NCI-H1436 (cell line): ENCODE data around the gene IER5.
A peak's percentile ranks its signal among the peaks of the same experiment; 100 is the strongest.
"Not testable (repeated sequence)": the region's sequence is repeated elsewhere in the genome, so short reads cannot be mapped to it uniquely, and the experiment has no call there.

Experiments used
- DNase-seq: peaks from one replicate; lab custom pipeline; 2025; lab: John Stamatoyannopoulos, UW

The IER5 gene

DNA sequence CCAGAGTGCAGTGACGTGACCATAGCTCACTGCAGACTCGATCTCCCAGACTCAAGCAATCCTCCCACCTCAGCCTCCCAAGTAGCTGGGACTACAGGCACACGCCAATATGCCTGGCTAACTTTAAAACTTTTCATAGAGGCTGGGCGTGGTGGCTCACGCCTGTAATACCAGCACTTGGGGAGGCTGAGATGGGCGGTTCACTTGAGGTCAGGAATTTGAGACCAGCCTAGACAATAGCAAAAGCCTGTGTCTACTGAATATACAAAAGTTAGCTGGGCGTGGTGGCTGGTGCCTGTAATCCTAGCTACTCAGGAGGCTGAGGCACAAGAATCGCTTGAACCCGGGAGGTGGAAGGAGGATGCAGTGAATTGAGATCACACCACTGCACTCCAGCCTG, 27.5 kb downstream of the IER5 start:
- DNase-seq: not testable (repeated sequence)

DNA sequence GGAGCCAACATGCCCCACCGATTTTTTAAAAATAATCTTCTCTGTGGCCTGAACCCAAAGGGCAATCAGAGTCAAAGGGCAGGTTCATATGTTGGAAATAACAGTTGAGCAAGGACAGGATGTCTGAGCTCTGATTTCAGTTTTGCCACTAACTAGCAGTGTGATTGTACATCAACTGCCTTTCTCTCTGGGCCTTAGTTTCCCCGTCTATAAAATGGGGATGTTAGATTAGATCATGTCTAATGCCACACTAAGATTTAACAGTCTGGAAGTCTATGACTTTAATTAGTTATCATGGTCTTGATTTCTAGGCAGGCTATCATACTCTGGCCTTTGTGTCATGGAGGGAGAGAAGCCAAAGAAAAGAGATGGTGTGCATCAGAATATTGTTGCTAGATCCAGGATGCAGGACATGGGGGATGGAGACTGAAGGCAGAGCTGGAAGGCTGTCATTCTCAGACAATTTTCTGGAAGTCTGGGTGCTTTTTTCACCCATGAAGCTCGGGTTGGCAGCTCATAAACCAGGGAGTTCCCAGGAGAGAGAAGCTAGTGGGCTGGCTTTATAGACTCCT, 28.4 kb downstream of the IER5 start:
- no peak for DNase-seq

DNA sequence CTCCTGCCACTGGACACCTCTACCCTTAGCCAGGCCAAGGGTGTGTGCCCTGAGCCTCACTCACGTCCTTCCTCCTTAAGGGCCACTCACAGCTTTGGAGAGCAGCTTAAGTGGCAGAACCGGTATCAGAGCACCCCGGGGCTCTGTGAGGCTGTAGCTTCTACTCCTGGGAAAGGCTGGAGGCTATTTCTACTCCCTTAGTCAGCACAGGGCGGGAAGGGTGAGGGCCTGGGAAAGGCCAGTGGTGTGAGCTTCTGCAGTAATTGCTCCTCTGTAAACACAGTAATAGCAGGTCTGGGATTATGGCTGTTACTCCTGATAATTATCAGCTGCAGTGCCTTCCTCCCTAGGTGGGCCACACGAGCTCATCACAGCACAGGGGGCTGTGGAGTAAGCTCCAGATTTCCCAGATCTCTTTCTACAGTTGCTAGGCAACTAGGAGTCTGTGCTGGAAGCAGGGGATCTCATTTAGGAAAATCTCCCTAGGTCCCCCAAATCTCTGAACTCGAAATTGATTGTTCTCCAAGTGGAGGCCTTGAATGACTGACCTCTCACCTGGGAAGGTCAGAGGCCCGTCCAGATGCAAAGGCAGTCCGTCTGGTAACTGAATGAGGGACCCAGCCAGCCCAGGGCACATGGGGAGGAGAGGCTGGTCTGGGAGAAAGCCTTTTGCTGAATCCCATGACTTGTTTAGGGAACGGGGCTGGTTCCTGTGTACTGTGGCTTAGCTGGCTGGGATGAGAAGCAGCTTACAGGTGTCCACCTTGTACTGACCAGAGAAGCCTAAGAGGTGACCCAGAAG, 29.3 kb downstream of the IER5 start:
- no peak for DNase-seq

DNA sequence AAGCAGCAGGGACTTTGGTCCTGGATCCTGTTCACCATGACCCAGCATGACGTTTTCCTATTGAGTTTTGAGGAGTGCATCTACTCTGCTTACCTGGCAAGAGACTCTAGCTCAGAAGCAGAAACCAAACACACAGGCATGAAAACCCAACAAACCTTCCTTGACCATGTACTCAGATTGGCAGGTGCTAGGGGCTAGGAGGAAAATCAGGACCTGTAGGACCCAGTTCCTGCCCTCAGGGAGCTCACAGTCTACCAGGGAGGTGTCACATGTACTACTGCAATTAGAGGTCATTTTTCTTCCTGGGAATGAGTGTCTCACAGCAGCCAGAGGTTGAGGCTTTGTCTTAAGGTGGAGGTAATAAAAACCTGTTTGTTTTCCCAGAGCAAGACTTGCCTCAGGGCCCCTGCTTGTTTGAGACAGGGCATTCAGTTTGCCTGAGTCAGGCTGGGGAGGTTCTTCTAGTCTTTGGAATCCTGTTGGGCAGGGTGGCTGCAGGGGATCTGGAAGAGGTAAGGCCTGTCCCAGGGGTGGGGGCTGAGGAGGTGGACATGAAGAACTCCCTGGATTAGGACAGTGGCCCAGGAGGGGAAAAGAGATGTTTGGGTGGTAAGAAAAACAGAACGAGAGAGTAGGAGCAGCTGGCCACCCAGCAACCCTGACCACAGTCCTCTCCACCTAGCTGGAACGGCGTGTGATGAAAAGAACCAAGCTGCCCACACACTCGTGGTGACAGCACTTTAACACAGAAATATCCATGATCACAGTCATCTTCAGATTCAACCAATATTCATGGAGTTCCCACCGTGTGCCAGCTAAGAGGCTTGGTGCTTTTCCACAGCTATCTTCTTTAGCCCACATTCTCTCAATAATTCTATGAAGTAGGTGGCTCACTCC, 30.8 kb downstream of the IER5 start:
- no peak for DNase-seq

DNA sequence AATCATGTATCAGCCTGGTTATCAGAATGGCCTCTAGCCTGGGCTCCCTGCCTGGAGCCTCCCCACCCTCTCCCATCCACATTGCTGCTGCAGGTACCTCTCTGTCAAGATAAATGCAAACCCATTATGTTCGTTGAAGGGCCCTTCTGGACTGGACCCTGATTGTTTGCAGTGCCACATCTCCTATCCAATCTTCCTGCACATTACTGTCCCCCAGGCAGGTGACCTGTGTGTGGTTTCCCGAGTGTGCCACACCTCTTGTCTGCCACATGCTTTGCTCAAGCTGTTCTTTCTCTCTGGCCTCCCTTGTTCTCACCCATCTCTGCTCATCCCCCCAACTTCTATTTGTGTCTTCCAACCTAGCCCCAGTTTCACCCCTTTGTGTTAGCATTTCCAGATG, 32.4 kb downstream of the IER5 start:
- no peak for DNase-seq

DNA sequence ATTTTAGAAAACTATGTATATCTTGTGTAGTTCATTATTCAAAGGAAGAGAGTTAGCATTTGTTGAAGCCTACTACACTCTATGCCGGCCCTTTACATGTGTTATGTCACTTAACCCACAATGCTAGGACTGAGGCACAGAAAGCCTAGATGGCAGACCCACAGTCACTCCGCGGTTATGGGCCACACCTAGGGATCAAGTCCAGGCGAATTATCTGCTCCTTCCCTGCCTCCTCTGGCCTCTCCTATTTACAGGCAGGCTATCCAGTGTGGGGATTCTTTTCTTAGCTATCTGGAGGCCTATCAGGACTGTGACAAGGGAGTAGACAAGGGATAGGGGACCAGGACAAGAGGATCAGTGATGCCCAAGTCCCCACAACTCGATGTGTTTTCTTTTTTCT, 33.0 kb downstream of the IER5 start:
- no peak for DNase-seq

DNA sequence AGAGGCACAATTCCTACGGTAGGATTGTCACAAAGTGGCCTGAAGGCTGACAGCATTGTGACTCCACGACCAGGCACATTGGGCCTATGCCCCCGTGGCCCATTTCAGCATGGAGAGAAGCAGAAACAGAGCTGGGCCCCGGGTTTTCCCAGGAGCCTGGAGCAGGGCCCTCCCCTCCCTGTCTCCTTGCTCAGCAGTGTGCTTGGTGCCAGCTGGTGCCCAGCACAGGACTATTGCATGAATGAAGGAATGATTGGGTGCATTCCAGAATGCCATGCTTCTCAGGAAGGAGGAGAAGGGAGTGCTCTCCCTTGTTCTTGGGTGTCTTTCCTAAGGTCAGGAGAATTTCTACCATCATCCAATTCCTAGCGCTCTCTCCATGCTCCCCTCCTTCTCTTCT, 33.7 kb downstream of the IER5 start:
- DNase-seq: no peak

DNA sequence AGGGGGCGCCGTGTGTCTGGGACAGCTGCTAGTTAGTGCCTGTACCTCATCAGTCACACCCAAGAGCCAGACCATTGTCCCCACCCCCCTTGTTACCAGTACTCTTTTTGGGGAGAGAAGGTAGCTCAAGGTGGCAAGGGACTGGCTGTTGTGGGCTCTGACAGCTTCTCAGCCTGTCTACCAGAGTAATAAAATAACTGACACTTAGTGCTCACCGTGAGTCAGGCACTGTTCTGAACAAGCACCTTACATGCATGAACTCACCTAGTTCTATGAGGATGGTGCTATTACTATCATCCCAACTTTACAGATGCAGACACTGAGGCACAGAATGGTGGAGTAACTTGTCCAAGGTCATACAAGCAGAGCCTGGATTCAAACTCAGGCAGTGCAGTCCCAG, 34.7 kb downstream of the IER5 start:
- no peak for DNase-seq

DNA sequence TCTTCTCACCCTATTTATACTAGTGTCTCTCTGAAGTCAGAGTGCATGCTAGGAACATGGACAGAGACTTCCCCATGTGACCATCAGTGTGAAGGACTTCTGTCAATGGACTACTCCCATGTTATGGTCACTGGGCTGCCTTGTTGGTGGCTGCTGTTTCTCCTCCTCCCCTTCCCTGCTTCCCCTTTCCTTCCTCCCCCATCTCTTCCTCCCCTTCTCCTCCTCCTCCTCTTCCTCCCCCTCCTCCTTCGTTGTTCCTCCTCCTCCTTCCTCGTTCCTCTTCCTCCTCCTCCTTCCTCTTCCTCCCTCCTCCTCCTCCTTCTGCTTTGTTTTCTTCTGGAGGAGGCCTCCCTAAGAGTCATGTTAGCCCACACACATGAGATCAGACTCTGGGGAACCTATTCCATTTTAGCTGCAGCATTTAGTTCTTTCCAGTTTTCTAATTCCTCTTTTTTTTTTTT, 35.8 kb downstream of the IER5 start:
- no peak for DNase-seq

DNA sequence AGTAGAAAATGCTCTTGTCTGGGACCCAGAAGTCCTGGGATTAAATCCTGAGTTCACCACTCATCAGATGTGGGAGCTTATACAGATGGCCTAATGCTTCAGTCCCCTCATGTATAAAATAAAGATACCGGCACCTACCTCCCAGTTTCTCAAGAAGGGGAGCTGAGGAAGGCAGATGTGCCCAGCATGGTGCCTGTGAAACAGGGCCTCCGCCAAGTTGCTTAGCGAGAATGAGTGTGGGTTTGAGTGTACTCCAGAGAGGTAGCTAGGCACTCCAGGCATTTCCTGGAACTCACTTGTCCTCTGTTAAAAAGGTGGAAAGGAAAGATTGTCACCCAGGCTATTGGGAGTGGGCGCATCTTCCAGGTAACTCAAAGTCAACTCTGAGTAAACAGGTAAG, 37.8 kb downstream of the IER5 start:
- DNase-seq: no peak

DNA sequence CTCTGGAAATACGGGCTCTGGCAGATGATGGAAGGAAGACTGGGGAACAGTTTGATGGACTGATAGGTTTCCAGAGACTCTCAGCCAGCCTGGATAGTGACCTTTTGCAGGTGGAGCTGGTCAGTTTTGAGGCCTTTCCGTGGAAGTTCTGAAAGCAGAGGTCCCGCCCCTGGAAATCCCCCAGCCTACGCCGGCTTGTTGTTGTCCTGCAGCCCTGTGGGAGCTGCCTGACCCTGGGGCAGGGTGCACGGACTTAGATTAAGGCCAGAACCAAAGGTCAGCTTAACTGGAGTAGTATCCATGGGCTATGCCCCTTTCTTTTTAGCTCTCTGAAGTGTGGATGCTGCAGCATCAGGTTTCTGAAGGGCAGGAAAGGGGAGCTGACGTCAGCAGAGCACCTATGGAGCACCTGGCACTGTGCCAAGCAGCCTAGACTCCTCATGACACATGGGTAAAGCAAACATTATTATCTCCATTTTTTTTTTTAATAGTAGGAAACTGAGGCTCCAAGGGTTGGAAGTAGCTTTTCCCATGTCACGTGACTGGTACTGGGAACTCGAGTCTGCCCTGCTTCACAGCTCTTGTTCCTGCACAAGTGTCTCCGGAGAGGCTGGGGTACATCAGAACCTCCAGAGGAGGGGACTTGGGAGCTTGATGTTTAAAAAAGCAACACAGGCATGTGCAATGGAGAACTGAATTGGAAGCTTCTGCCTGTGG, 38.5 kb downstream of the IER5 start:
- DNase-seq: peak; percentile 86

DNA sequence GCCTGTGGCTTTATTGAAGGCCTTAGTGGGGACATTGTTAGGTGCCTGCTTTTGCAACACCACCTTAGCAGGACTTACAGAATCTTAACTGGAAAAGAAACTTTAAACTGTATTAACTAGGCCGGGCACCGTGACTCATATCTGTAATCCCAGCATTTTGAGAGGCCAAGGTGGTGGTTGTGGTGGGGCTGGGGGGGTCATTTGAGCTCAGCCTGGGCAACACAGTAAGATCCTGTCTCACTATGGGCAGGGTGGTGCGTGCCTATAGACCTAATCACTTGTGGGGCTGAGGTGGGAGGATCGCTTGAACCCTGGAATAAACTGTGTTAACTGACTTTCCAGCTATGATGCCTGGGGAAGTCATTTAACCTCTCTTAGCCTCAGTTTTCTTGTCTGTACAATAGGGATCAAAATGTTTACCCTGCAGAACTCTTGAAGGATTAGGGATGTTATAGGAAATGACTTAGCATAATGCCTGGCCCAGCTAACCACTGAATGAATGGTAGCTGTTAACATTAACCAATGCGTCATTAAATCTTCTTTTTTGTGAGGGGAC, 39.5 kb downstream of the IER5 start:
- no peak for DNase-seq

DNA sequence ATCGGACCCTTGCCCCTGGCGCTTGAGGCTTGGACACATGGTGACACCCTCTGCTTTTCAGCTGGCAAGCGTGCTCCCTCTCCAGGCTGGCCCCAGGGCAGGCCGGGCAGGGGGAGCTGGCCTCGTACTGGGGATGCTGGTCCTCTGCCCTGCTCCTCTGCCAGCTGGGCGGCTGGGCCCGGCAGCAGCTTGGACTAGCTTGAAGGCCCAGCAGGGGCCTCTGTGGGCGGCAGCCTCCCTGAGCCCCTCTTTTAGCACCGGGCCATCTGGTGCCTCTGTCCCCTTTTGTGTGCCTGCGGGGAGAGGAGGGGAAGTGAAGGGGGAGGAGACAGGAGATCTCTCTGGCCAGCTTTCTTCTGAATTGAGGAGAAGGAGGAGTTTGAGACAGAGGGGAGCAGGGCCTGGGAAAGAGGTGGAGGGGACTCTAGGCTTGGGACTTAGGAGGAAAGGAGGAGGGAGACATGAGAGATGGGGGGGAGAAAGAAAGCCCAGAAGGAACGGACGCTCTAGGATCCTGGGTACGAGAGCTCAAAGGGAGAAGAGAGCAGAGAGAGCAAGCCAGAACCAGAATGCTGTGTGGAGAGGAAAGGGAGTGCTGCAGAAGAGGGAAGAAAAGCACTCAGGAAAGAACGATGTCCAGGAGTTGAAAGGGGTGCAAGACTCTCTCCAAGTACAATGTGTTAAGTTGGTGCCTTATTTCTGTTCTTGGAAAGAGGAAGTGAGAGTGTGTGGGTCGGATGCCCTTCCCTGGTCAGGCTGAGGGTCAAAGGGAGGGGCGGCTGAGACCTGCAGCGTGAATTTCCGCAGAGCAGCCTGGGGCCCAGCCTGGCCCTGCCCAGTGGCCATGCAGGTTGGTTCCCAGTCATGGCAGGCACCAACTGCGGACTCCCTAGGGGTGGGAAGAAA, 40.3 kb downstream of the IER5 start:
- no peak for DNase-seq

DNA sequence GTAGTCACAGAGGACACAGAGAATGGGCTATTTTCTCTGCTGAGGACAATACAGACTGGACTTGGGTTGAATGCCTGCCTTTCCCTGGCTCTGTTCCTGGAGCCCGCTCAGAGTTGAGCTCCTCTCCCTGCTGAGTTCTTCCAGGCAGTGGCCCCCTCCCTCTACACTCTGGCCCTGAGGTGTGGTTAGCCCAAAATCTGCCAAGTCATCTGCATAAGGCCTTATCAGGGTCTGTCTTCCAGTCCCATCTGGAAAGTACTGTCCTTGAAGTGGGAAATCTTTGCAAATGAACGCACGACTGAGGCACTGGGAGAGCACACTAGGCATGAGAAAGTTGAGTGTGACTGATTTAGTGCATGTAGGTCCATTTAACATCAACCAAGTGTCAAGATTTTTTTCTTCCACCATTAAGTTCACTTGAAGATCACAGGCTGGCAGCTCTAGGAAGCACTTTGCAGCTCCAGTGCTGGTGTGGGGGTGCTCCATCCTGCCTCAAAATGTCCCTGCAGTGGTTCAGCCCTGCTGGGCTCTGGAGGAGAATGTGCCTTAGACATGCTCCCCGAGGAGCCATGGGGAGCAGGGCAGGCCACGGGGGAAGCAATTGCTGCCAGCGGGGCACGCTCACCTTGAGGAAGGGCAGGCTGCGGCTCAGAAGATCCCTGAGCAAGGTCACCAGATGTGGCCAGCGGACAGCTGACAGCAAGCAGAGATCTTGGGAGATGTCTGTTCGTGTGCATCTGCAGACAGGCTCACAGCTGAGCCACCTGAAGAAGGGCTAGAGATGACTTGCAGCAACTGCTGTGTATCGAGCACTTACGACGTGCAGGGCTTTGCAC, 41.5 kb downstream of the IER5 start:
- no peak for DNase-seq

DNA sequence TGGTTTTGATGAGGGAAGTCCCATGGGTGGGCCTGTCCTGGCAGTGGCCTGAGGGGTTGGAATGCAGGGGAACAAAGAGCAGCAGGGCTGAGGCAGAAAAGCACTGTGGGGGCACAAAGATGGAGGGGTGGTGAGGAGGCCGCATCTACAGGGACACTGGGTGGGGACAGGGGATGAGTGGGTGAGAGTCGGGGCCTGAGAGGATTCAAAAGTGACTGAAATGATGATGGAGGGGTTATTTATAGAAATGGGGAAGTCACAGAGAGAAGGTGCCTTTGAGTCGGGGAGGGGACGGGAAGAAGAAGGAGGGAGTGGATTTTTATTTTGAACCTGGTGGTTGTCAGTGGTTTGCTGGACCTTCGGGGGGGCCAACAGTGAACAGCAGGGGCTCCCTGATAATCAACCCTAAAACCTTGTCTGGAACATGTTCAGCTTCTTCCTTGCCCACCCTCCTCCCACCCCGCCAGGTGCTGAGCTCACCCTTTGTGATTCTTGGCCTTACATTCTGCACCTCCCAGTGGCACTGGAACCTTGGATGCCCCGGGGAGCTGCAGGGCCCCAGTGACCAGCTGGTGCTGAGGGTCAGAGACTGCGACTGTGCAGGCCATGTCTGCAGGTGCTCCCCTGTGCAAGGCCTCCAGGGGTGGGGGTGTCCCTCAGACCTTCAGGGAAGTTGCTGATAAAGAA, 42.9 kb downstream of the IER5 start:
- DNase-seq: no peak

DNA sequence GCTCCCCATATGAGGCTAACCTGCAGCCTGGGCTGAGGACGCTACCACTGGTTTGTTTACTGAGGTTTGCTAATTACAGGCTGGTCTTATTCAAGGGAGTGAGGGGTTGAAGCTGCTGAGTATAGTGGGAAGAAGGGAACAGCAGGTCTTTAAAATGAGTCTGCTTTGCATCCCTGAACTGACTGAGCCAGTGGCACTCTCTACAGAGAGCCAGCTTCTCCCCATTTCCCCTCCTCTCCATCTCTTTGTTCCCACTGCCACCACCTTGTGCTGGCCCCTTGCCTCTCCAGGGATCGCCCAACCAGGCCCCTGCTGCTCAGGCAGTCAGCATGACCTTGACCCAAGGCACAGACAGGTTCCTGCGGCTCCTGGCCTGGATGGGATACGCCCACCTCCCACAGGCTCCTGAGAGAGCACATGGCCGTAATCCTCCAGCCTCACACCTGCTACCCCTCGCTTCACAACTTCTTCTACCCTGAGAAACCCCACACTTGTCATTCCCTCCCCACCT, 45.0 kb downstream of the IER5 start:
- DNase-seq: no peak

DNA sequence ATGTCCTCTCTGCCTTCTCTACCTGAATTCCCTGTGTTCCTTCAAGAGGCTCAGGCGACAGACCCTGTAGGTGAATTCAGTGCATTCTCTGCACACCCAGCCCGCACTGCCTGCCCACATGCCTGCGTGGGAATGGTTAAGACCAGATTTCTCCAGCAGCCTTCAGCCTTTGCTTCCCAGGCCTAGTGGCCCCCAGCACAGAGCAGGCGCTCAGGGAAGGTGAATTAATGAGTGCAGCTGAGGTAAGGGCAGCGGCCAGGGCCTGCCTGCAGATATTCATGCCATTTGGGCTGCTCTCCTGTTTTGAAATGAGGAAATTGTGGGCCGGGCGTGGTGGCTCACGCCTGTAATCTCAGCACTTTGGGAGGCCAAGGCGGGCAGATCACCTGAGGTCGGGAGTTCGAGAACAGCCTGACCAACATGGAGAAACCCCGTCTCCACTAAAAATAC, 45.5 kb downstream of the IER5 start:
- no peak for DNase-seq

DNA sequence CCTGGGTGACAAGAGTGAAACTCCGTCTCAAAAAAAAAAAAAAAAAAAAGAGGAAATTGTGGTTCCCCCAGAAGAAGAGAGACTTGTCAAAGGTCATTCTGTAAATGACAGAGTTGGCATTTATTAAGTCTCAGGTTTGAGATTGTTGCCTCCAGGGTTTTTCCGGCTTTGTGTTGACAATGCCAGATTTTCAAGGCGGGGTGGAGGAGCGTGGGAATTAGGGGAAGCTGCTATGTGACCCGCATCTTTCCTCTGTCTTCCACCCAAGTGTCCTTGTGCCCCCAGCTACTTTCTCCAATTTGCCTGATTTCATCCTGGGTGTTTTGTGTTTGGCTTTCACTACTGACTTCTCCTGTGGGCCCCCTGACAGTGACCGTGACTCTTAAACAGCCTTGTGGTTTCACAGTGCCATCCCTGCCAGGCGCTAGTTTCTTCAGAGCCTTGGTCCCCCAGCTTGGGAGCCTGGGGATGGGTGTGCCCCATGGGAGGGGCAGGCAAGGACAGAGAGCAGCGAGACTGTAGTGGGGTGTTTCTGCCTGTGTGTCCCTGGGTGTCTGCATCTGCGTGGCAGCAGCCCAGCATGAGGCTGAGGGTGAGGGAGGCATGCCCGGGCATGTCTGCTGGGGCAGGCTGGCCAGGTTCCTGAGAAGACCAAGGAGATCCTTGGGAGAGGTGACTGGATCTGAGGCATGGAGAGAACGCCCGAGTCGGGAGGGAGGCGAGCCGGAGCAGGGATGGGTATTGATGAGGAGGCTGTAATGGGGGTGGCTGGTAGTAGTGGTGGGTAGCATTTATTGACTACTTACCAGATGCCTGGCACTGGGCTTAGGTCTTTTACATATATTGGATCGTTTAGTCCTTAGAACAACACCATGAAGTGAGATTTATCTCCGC, 46.3 kb downstream of the IER5 start:
- DNase-seq: no peak
